GM19395 (cell line): ENCODE measurements around the gene BPIFB1.

Source experiments
- ATAC-seq: cut with Tn5 transposase; IDR thresholded peaks from one replicate; pipeline ENCODE4 v1.9.1; 2021; ENCODE audit warnings: mild to moderate bottlenecking, moderate library complexity; ENCODE audit not compliant: unreplicated experiment

Gene BPIFB1

GRCh38 chr20:33291830-33292355, 8.9 kb downstream of the BPIFB1 start:
- no peak for ATAC-seq

- ATAC-seq, result no peak
These were observed 13.2 kb downstream of the BPIFB1 start for GRCh38 chr20:33296206-33296605.

- ATAC-seq, result no peak
These were observed 15.4 kb downstream of the BPIFB1 start for GRCh38 chr20:33298391-33298790.

- ATAC-seq, result no peak
These were observed 16.1 kb downstream of the BPIFB1 start for GRCh38 chr20:33299111-33299603.

DNA sequence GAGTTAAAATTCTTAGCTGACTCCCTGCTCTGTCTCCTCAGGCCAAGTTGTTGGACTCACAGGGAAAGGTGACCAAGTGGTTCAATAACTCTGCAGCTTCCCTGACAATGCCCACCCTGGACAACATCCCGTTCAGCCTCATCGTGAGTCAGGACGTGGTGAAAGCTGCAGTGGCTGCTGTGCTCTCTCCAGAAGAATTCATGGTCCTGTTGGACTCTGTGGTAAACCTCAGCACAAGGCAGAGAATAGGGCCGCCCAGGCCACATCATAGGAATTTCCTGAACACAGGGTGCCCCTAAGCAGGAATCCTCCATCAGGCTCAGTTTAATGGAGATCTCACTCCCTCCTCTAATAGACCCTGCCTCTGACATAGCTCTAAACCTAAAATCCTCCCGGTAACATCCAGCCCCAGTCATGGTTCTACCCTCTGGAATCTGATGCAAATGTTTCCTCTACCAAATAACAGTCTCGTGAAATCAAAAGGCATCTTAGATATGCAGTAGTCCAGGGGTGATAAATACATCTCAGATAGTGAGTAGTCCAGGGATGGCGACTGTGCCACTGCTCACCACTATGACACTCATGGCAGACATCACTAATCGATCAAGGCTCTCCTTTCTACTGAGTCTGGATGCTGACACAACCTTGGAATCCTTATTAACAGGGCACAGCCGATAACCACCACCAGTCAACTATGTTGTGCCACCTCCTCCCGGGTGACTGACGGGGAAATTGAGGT, 18.3 kb downstream of the BPIFB1 start:
- no peak for ATAC-seq

DNA sequence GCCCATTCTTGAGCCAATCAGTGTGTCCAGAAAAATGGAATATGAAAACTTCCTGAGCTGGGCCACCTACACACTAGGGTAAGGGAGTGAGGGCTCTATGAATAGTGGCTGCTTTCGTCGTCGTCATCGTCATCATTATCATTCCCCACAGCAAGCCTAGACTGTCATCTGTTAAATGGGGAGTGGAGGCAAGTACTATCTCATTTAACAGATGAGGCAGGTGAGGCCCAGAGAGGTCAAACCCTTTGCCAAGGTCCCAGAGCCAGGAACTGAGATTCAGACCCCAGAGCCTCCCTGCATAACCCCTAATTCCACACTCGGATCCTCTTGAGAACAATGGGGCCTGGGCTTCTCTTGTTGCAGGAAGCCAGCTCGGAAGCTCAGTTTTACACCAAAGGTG, 20.6 kb downstream of the BPIFB1 start:
- ATAC-seq, result no peak

GRCh38 chr20:33304046-33304445, 21.0 kb downstream of the BPIFB1 start:
- no peak for ATAC-seq

DNA sequence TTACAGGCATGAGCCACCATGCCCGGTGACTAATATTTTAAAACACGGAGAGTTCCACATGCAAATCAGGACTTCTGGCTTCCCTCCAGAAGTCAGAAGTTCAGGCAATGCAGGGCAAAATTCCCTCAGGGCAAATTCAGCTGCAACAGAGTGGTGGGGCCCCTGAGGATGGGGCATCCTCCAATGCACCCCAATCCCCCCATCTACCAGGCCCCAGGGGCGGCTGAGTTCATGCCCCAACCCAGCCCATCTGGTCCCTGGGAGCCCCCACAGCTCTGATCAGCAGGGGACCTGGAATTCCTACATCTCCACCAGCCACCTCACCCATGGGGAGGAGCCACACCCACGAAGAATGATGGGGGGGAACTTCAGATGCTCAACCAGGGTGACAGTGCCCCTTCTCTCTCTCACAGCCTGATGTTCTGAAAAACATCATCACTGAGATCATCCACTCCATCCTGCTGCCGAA, 22.6 kb downstream of the BPIFB1 start:
- no peak for ATAC-seq

DNA sequence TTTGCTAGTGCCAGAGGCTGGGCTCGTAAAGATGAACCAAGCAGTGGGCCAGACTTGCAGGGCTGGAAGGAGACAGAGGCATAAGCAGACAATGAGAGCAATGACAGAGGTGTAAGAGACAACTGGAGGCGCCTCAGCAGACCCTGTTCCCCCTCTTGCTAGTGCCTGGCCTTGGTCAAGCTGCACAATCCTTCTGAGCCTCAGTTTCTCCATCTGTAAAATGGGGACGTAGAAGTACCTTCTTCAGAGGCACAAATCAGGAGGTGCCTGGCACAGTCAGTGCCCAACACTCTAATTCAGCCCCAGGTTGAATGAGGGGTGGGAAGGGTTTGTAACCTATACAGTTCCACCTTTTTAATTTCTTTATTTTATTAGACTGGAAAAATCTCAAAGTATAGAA, 23.2 kb downstream of the BPIFB1 start:
- ATAC-seq, result no peak

DNA sequence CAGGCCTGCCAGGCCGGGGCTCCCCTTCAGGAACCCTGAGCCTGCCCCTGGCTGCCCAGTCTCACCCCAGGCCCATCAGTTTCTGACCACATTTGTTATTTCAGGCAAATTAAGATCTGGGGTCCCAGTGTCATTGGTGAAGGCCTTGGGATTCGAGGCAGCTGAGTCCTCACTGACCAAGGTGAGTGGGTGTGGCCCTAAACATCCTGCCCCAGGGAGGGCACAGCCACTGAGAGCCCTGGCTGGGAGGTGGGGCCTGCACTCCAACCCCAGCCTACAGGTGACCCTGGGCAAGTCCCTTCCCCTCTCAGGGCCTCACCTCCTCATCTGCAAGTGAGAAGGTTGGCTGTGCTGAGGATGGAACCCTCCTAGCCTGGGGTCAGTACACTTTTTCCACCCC, 23.8 kb downstream of the BPIFB1 start:
- no peak for ATAC-seq

DNA sequence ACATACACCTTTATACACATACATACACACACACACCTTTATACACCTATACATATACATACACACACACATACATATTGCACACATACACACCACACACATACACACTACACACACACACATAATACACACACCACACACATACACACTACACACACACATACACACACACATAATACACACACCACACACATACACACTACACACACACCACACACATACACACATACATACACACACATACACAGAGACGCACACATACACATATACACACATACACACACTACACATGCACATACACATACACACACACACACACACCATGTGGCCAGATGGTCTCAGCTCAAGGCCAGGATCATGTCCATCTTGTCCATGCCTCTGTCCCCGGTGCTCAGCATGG, 25.7 kb downstream of the BPIFB1 start:
- ATAC-seq, result no peak

- no peak for ATAC-seq
These were observed 26.6 kb downstream of the BPIFB1 start for GRCh38 chr20:33309631-33310030.

DNA sequence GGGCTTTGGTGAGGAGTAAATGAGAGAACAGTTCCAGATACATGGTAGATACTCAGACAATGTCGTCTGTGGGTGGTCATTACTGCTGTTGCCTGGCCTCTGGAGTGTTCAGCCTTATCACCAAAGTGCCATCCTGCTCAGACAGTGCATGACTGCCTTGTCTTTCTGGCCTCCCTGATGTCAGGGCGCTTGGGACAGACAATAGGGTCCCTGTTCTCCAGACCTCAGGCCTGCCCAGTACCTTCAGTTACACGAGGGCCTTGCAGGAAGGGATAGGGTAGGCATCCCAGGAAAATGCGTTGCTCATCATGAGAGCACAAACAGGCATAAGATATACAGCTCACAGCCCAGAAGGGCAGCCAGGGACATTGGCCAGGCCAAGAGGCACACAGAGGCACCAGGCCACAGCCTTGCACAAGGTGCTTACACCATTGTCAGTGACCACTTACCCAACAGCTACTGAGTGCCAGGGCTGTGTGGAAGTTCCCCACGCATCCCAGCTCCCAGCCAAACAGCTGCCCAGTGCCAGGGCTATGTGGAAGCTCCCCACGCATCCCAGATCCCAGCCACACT, 27.4 kb downstream of the BPIFB1 start:
- ATAC-seq, result no peak

DNA sequence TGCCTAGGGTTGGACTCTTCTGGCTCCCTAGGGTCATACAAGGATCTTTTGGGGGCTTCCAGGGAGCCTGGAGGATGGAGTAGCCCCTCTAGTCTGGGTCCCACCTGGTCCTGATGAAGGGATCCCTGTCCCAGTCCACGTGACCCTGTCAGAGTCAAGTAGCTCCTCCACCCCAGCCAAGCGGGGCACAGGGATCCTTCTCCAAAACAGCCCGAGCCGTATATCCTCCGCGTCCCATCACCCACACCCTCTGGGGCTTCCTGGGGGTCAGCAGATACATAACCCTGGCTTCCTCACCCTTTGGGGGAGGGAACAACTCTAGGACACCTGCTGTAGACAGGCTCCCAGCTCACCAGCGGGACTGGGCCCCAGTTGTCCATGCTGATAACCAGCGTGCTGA, 28.0 kb downstream of the BPIFB1 start:
- ATAC-seq, result no peak

GRCh38 chr20:33311996-33312395, 29.0 kb downstream of the BPIFB1 start:
- ATAC-seq, result no peak

DNA sequence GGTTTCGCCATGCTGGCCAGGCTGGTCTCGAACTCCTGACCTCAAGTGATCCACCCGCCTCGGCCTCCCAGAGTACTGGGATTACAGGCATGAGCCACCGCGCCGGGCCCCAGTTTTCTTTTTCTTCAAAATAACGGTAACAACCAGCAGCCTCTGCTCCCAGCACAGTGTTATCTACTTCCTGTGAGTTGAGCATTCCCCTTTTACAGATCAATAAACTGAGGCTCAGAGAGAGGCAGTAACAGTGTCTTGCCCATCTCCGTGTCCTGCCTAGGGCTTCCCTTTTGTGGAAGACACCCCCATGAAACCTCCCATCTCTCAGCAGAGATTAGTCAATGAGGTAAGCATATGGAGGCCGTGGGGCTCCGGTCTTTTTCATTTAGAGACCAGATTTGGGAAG, 29.6 kb downstream of the BPIFB1 start:
- ATAC-seq, result no peak

DNA sequence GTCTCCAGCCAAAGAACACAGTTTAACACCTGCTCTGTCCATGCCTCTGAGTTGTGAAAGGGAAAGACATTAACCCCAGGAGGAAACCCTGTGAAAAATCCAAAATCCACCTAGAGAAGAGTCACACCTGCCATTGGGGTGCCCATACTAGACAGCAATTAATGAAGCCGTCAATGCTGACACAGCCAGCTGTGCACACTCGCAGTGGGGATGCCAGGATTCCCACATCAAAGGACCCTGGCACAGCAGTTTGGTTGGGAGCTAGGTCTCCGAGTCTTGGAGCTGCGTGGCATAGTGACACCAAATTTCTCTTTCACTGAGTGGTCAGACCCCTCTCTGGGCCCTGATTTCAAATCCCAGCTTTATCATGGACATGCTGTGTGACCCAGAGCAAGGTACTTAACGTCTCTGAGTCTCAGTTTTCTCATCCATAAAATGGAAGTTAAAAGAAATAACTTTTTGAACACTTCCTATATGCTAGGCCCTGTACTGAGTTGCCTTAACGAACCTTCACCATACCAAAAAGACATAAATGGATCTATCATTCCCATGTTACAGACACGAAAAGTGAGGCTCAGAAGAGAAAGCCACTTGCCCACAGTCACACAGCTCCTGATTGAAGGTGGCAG, 30.8 kb downstream of the BPIFB1 start:
- ATAC-seq, result no peak

DNA sequence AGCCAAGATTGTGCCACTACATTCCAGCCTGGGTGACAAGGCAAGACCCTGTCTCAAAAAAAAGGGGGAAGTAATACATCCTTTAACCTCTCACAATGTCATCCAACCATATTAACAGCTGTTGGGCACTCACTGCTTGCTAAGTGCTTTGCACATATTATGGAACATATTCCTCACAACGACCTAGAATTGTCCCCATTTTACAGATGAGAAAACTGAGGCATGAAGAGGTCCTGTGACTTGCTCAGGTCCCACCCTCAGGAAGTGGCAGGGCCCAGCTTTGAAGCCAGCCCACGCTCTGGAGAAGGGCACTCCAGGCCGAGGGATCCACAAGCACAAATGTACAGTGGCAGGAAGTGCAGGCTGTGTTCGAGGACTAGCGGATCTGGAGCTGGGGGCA, 33.3 kb downstream of the BPIFB1 start:
- no peak for ATAC-seq

GRCh38 chr20:33316958-33317357, 33.9 kb downstream of the BPIFB1 start:
- ATAC-seq, result no peak

- no peak for ATAC-seq
These were observed 34.5 kb downstream of the BPIFB1 start for GRCh38 chr20:33317424-33318095.

GRCh38 chr20:33318096-33318429, 35.0 kb downstream of the BPIFB1 start:
- ATAC-seq, result no peak
